ENCODE results near the gene MRGPRX2.

MRGPRX2 gene

DNA sequence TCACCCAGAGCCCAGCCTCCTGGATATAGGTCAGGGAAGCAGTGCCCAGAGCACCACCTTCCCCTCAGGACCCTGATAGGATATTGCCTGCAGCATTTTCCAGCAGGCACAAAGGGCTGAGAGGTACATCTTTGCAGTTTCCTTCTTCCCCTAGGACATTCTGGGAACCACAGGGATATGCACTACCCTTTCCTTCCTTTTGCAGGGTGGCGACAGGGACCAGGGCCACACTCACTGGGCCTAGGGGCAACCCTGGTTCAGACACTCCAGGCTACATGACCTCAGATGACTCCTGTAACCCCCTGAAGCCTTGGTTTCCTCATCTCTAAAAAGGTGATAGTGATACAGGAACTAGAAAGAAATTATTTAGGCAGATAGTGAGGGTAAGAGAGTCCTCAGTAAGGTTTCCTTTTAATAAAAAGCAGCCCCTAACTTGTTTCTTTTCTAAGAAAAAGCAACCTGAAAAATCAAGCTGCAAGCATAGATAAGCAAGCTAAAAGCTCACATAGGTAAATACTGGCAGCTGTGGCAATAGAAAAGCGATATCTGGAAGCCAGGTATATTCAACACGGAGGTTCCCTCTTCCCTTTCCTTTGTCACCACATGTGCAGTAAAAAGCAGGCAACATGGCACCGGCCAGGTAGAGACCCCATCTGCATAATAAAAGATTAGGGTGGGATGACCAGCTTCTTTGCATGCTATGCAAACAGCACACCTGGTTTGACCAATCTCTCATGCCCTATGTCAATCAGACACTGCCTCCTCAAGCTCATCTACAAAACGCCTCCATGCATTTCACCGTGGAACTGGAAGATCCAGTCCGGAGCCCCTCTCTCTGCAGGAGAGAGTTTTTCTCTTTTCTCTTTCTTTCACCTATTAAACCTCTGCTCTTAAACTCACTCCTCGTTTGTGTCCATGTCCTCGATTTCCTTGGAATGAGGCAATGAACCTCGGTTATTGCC is 13.2 kb upstream of the MRGPRX2 start:
- DNase-seq, result no peak

GRCh38 chr11:19072464-19072863 is 11.9 kb upstream of the MRGPRX2 start:
- no peak for DNase-seq

GRCh38 chr11:19071255-19071654 is 10.7 kb upstream of the MRGPRX2 start:
- peak; percentile 70 for DNase-seq

DNA sequence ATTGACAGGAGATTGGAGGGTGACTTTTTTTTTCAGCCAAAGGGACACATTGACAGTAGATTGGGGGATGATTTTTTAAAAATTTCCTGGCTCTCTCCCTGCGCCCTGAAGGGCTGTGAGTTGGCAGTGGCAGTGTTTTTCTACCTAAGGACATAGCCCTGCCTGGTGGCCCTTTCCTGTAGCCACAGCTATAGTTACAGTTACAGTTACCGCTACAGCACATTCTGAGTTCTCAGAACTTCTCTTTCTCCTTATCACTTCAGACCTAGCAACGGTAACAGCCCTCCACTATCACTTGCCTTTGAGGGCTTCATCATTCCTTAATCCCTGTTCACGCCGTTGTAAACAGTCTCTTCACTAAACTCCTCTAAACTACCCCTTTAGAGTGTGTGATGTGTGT is 684 bp downstream of the MRGPRX2 start:
- no peak for DNase-seq

GRCh38 chr11:19055905-19056304 is 4.6 kb downstream of the MRGPRX2 start:
- DNase-seq, result no peak

GRCh38 chr11:19055016-19055415 is 5.5 kb downstream of the MRGPRX2 start:
- DNase-seq, result no peak

GRCh38 chr11:19053909-19054308 is 6.6 kb downstream of the MRGPRX2 start:
- DNase-seq, result no peak

GRCh38 chr11:19050281-19050680 is 10.2 kb downstream of the MRGPRX2 start:
- DNase-seq, result no peak

DNA sequence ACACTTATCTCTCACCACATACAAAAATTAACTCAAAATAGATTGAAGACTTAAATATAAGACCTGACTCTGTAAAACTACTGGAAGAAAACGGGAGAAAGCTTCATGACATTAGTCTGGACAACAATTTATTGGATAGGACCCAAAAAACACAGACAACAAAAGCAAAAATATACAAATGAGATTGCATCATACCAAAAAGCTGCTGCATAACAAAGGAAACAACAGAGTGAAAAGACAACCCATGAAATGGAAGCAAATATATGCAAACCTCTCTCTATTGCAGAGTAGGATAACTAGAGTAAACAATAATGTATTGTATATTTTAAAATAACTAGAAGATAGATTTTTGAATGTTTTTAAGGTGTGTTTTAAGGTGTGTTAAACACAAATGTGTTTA is 11.2 kb downstream of the MRGPRX2 start:
- no peak for DNase-seq

- no peak for DNase-seq
Observed at GRCh38 chr11:19040051-19040450, 20.5 kb downstream of the MRGPRX2 start.

DNA sequence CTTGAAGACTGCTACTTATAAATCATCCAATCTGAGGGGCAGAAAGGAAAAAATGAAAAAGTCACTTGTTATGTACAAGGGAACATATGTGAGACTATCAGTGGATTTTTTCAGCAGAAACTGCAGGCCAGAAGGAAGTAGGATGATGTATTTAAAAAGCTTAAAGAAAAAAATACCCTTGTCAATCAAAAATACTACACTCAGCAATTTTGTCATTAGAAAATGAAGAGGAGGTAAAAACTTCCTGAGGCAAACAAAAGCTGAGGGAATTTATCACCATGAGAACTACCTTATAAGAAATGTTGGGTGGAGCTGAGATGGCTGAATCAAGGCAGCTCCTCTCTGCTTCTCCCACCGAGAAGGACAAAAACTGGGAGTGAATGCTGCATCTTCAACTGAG is 21.1 kb downstream of the MRGPRX2 start:
- no peak for DNase-seq

DNA sequence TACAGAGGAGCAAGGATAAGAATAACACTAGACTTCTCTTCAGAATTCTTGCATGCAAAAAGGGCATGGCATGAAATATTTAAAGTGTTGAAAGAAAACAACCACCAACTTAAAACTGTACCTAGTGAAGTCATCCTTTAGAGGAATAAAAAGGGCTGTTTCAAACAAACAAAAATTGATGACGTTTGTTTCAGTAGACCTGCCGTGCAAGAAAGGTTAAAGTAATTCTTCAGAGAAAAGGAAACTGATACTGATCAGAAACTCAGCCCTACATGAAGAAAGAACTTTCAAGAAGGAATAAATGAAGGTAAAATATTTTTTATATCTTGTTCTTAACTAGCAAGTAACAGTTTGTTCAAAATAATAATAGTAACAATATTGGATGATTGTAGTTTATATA is 27.5 kb downstream of the MRGPRX2 start:
- no peak for DNase-seq

DNA sequence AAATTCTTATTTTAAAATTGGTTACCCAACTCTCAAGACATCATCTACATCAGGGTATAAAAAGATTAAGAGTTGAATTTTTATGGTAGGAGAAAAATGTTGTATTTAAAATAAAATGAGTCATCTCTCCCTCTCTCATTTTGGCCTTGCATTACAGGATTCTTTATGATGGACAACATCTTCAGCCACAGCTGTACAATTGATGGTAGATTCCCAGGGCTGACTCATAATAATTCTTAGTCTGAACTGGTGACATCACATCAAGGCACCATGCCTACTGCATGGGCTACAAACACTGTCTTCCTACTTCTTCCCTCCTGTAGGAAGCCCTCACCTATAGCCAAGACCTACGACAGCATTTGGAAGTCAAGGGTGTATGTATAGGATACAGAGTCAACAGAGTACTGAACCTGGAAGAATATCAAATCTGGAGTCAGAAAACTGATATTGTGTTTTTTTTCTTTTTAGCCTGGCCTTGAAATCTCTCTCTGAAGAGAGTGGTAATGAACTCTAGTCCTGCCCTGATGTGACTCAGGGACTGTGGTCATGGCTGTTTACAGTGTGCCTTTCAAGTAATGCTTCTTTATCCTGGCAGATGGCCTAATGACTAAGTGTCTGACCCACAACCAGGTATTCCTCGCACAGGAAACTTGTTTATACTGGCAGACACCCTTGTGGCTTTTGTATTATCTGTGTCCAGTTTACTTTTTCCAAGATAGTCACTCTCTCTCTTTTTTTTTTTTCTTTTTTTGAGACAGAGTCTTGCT is 32.5 kb downstream of the MRGPRX2 start:
- DNase-seq, result no peak

GRCh38 chr11:19026862-19027261 is 33.7 kb downstream of the MRGPRX2 start:
- DNase-seq, result no peak

DNA sequence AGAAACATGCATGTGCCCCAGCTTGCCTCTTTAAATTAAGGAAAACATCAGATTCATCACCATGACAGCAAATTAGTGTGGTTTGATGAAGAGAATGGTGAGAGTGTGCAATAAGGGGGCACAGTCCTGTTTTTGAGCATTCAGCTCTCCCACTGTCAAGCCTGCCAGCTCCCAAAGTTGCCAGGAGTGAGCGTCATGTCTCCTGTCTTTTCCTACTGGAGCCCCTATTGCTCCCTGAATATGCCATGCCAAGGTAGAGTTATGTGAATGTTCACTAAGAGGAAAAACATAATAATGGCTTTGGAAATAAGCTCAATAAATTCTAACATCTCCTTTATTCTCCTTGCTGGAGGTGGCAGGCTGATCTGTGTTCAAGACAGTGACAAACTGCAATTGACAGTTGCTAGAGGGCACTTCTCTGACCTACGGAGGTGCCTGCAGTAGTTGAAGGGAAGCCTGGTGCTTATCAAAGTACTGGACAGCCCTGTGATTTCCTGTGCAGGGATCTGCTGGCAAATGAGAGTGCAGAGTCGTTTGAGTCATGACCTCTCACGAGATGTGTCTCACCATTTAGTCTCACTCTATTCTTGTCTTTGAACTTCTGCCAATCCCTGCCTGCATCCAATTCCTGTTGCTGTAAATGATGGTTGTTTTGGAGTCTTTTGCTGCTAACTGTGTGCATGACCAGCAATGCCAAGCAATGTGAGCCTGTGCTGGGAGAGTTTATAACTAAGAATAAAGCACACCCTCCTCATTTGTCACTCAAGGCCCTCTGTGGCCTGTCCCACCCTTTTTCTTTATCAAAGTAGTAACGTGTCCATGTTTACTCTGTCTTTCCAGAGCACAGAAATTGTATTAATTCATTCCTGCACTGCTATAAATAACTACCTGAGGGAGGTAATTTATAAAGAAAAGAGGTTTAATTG is 34.8 kb downstream of the MRGPRX2 start:
- DNase-seq, result peak; percentile 25

DNA sequence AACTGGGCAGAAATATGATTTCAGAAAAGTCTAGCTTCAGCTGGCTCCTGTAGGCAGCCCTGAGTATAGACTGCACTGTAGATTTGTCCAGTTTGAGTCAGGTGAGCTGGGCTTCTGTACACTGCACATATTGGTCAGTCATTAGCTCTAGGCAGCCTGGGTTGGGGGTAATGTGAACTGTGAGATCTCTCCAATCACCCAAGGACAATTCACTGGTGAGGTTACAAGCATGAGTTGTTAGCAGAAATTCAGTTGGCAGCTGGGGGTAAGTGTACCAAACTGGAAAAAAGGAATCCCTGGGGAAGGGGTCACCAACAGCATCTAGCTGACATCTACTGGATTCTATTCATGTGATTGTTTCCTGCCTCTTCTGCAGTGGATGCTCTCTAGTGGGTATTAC is 39.7 kb downstream of the MRGPRX2 start:
- no peak for DNase-seq

DNA sequence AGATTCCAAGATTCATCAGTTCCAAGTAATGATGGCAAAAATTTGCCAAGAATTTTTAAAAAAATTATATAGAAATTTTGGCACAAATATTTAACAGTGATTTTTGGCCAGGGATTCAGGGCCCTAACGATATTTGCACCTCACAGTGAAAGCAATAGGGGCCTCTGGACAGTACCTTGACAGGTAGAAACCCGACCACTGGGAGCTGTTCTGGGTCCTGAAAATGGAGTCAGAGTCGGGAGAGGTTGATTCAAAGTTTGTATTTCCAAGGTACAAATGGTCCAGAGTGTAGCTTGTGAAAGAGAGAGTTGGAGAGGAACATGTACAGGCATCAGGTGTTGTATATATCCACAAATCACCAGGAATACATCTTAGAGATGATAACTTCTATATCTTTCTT is 41.6 kb downstream of the MRGPRX2 start:
- DNase-seq, result no peak

GRCh38 chr11:19013181-19013857 is 47.2 kb downstream of the MRGPRX2 start:
- no peak for DNase-seq

GRCh38 chr11:19012636-19013035 is 47.9 kb downstream of the MRGPRX2 start:
- no peak for DNase-seq
